Measurements from ENCODE around the gene DNAH14. TPM values are rescaled to one million over a fixed set of nuclear protein-coding genes. Genes with fewer than 3 reads are reported as not detected.

DNAH14 gene
- total RNA-seq, 1 donor, result 31.8 TPM

DNA sequence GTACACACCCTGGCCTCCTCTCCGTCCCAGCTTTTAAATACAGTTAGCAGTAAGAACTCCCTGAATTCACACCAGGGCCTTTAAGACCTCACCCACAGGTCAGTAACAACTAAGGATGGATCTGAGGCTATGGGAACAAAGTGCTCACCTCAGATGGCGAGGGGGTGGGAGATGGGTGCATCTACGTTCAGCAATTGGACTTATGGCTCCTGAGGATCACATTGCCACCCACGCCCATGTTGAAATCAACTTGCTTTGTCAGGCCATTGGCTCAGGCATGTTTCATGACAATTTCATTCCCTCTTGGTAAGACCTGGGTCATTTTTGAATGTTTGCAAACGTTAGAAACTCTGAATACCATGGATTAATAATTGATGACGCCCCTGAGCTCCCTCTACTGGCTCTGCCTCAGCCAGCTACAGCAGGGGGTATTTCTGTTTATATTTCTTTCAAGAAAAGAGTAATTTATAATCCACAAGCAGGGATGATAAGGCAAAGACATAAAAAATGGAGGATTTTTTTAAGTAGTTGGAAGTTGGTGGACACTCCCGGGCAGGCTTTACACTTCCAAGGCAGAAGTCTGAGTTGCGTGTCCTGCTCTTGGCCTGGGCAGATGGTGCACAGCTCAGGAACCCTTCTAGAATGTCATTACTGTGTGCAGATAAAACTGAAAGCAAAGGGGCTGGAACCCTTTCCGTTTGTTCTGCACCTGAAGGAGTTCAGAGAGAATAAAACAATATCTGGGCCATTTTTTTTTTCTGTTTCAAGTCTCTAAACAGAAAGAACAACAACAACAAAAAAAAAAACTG lies 512.0 kb downstream of the DNAH14 start:
- peak overlapping the region; percentile 71 for H2AFZ ChIP-seq (ENCODE audit: low read length)
- no peaks in the 10 kb centered on the region for H4K20me1 ChIP-seq (ENCODE audit: insufficient read depth, low read length)
- H3K36me3 ChIP-seq (ENCODE audit: insufficient read depth, low read length), result no peaks in the 10 kb centered on the region
- no peaks in the 10 kb centered on the region for H3K9me3 ChIP-seq (ENCODE audit: low read depth, low read length)
- DNase-seq (ENCODE audit: insufficient read length, low spot score, missing footprints), result no peak
- H3K27me3 ChIP-seq (ENCODE audit: insufficient read depth, low read length), result peaks cover 3% of the 10 kb centered on the region
- TF ChIP-seq, protein P1, sequence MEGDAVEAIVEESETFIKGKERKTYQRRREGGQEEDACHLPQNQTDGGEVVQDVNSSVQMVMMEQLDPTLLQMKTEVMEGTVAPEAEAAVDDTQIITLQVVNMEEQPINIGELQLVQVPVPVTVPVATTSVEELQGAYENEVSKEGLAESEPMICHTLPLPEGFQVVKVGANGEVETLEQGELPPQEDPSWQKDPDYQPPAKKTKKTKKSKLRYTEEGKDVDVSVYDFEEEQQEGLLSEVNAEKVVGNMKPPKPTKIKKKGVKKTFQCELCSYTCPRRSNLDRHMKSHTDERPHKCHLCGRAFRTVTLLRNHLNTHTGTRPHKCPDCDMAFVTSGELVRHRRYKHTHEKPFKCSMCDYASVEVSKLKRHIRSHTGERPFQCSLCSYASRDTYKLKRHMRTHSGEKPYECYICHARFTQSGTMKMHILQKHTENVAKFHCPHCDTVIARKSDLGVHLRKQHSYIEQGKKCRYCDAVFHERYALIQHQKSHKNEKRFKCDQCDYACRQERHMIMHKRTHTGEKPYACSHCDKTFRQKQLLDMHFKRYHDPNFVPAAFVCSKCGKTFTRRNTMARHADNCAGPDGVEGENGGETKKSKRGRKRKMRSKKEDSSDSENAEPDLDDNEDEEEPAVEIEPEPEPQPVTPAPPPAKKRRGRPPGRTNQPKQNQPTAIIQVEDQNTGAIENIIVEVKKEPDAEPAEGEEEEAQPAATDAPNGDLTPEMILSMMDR (IDR thresholded peaks at IDR 0.05; ENCODE audit: extremely low read depth, low read depth, low read length), result peak; percentile 39
- H3K4me2 ChIP-seq (ENCODE audit: insufficient read depth, low read length), result no peak overlapping the region
- no peak overlapping the region for H3K4me3 ChIP-seq (ENCODE audit: insufficient read depth, low read length)
- H3K79me2 ChIP-seq (ENCODE audit: insufficient read depth, low read length), result no peaks in the 10 kb centered on the region
- H3K27ac ChIP-seq (ENCODE audit: low read depth, low read length), result no peak overlapping the region
- H3K4me1 ChIP-seq (ENCODE audit: insufficient read depth, low read length), result peaks cover 15% of the 10 kb centered on the region

DNA sequence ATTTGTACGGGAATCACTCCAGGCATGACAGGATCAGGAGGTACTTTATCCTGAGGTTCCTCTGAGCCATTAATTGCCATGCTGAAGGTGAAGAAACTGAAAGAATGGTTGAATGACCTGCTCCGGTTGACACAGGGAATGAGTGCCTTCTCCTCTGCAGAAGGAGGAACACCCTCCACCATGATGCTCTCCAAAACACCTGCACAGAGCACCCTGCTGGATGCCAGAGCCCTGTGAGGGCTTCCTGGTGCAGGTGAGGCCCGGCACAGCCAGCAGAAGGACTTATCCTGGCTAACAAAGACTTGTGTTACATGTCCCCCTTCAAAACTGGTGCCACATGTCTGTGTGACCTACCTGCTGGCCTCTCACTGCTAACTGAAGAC lies 512.6 kb downstream of the DNAH14 start:
- no peaks in the 10 kb centered on the region for H3K27me3 ChIP-seq (ENCODE audit: insufficient read depth, low read length)
- H3K4me1 ChIP-seq (ENCODE audit: insufficient read depth, low read length), result peaks cover 15% of the 10 kb centered on the region
- no peak for DNase-seq (ENCODE audit: insufficient read length, low spot score, missing footprints)
- H3K4me2 ChIP-seq (ENCODE audit: insufficient read depth, low read length), result no peak overlapping the region
- no peaks in the 10 kb centered on the region for H3K36me3 ChIP-seq (ENCODE audit: insufficient read depth, low read length)
- no peaks in the 10 kb centered on the region for H3K9me3 ChIP-seq (ENCODE audit: low read depth, low read length)
- no peak overlapping the region for H2AFZ ChIP-seq (ENCODE audit: low read length)
- no peak overlapping the region for H3K4me3 ChIP-seq (ENCODE audit: insufficient read depth, low read length)
- TF ChIP-seq, protein P1 (IDR thresholded peaks at IDR 0.05; ENCODE audit: extremely low read depth, low read depth, low read length), result no peak
- H3K79me2 ChIP-seq (ENCODE audit: insufficient read depth, low read length), result no peaks in the 10 kb centered on the region
- H4K20me1 ChIP-seq (ENCODE audit: insufficient read depth, low read length), result no peaks in the 10 kb centered on the region
- H3K27ac ChIP-seq (ENCODE audit: low read depth, low read length), result no peak overlapping the region

DNA sequence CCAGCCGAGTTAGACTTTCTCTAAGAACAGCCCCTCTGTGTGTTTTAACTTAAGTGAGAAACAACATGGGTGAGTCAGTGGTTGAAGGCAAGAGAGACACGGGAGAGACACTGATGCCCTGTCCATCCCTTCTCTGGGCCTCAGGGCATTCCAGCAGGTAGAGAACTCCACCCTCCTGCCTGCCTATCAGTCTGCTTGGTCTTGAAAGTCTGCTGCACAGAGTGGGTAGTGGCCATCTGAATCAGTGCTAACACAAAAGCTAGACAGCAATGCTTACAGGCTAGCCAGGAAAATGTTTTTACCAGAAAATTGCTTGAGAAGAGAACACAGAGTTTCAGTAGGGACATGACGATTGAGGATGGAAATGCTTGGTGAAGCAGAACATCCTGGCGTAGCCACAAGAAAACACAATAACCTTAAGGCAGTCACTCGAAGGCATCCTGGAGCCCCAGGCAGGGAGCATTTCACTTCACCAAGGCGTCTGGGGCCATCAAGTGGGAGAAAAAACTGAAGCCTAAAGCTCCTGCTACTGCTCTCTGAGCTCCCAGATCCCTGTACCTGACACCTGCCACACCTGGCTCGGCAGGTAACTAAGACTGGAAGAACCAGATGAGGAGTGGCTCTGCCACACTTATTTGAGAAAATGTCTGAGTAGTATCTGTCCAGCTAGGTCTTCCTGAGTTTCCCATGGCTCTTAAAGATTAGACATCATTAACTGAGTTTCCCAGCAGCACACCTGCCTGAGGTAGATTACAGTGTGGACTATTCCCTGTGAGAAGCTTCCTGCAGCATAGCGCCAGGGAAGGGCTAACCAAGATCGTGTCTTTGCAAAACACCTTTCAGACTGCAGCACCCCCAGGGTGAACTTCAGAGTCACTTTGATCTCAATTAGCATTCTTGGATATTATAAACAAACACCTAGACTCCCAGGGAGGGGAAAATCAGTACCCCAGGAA lies 516.4 kb downstream of the DNAH14 start:
- peaks cover 28% of the 10 kb centered on the region for H3K4me1 ChIP-seq (ENCODE audit: insufficient read depth, low read length)
- no peaks in the 10 kb centered on the region for H4K20me1 ChIP-seq (ENCODE audit: insufficient read depth, low read length)
- no peak overlapping the region for H3K27ac ChIP-seq (ENCODE audit: low read depth, low read length)
- no peaks in the 10 kb centered on the region for H3K9me3 ChIP-seq (ENCODE audit: low read depth, low read length)
- H3K27me3 ChIP-seq (ENCODE audit: insufficient read depth, low read length), result no peaks in the 10 kb centered on the region
- TF ChIP-seq, protein P1 (IDR thresholded peaks at IDR 0.05; ENCODE audit: extremely low read depth, low read depth, low read length), result no peak
- H3K36me3 ChIP-seq (ENCODE audit: insufficient read depth, low read length), result no peaks in the 10 kb centered on the region
- no peaks in the 10 kb centered on the region for H3K79me2 ChIP-seq (ENCODE audit: insufficient read depth, low read length)
- no peak overlapping the region for H2AFZ ChIP-seq (ENCODE audit: low read length)
- no peak overlapping the region for H3K4me3 ChIP-seq (ENCODE audit: insufficient read depth, low read length)
- H3K4me2 ChIP-seq (ENCODE audit: insufficient read depth, low read length), result no peak overlapping the region
- no peak for DNase-seq (ENCODE audit: insufficient read length, low spot score, missing footprints)

DNA sequence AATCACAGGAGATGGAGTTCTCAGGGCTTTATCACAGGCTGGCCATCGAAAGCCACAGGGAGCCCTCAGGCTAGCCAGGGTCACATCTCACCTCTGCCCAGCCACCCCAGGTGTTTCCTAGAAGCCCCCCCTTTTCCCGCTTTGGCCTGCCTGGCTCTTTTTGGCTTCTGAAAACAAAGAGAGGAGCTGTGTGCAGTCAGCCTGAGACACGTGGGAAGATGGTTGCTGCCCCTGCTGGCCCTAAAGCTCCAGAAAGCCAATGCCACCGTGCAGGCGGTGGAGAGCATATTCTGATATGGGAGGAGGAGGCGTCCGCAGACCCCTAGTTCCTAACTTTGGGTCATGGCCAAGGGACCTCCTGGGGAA lies 517.1 kb downstream of the DNAH14 start:
- Histone ChIP-seq H3K4me3 (ENCODE audit: insufficient read depth, low read length) (no peak overlapping the region), H4K20me1 (ENCODE audit: insufficient read depth, low read length) (no peaks in the 10 kb centered on the region), H3K27ac (ENCODE audit: low read depth, low read length) (no peak overlapping the region), H2AFZ (ENCODE audit: low read length) (no peak overlapping the region), H3K4me2 (ENCODE audit: insufficient read depth, low read length) (no peak overlapping the region), H3K4me1 (ENCODE audit: insufficient read depth, low read length) (peaks cover 28% of the 10 kb centered on the region), H3K27me3 (ENCODE audit: insufficient read depth, low read length) (no peaks in the 10 kb centered on the region), H3K9me3 (ENCODE audit: low read depth, low read length) (no peaks in the 10 kb centered on the region), H3K79me2 (ENCODE audit: insufficient read depth, low read length) (no peaks in the 10 kb centered on the region), H3K36me3 (ENCODE audit: insufficient read depth, low read length) (no peaks in the 10 kb centered on the region)
- no peak for DNase-seq (ENCODE audit: insufficient read length, low spot score, missing footprints)
- TF ChIP-seq, protein P1 (IDR thresholded peaks at IDR 0.05; ENCODE audit: extremely low read depth, low read depth, low read length), result no peak

All from osteoblast (primary cell).